ENCODE data around the gene HHLA2.

HHLA2 gene

GRCh38 chr3:108342837-108343486, 46.6 kb downstream of the HHLA2 start:
- H3K9ac ChIP-seq (ENCODE audit: low read length), result no peak overlapping the region
- no peak overlapping the region for H3K27ac ChIP-seq (ENCODE audit: low read depth, low read length)
- no peaks in the 10 kb centered on the region for H3K36me3 ChIP-seq (ENCODE audit: control insufficient read depth, insufficient read depth, low read length)
- no peaks in the 10 kb centered on the region for H3K4me1 ChIP-seq (ENCODE audit: control insufficient read depth, insufficient read depth, low read length)
- no peaks in the 10 kb centered on the region for H3K9me3 ChIP-seq (ENCODE audit: control insufficient read depth, insufficient read depth, low read depth, low read length)
- no peaks in the 10 kb centered on the region for H3K27me3 ChIP-seq (ENCODE audit: control insufficient read depth, insufficient read depth, low read length)
- H3K4me3 ChIP-seq (ENCODE audit: low read depth, low read length), result no peak overlapping the region

GRCh38 chr3:108343491-108343890, 47.1 kb downstream of the HHLA2 start:
- Histone ChIP-seq H3K4me1 (ENCODE audit: control insufficient read depth, insufficient read depth, low read length) (no peaks in the 10 kb centered on the region), H3K4me3 (ENCODE audit: low read depth, low read length) (no peak overlapping the region), H3K36me3 (ENCODE audit: control insufficient read depth, insufficient read depth, low read length) (no peaks in the 10 kb centered on the region), H3K27ac (ENCODE audit: low read depth, low read length) (no peak overlapping the region), H3K27me3 (ENCODE audit: control insufficient read depth, insufficient read depth, low read length) (no peaks in the 10 kb centered on the region), H3K9me3 (ENCODE audit: control insufficient read depth, insufficient read depth, low read depth, low read length) (no peaks in the 10 kb centered on the region), H3K9ac (ENCODE audit: low read length) (no peak overlapping the region)

- H3K4me3 ChIP-seq (ENCODE audit: low read depth, low read length), result no peak overlapping the region
- no peaks in the 10 kb centered on the region for H3K4me1 ChIP-seq (ENCODE audit: control insufficient read depth, insufficient read depth, low read length)
- no peaks in the 10 kb centered on the region for H3K36me3 ChIP-seq (ENCODE audit: control insufficient read depth, insufficient read depth, low read length)
- H3K9ac ChIP-seq (ENCODE audit: low read length), result no peak overlapping the region
- H3K9me3 ChIP-seq (ENCODE audit: control insufficient read depth, insufficient read depth, low read depth, low read length), result no peaks in the 10 kb centered on the region
- no peaks in the 10 kb centered on the region for H3K27me3 ChIP-seq (ENCODE audit: control insufficient read depth, insufficient read depth, low read length)
- H3K27ac ChIP-seq (ENCODE audit: low read depth, low read length), result no peak overlapping the region
Observed at GRCh38 chr3:108345492-108346205, 49.3 kb downstream of the HHLA2 start.

- H3K9me3 ChIP-seq (ENCODE audit: control insufficient read depth, insufficient read depth, low read depth, low read length), result no peaks in the 10 kb centered on the region
- H3K9ac ChIP-seq (ENCODE audit: low read length), result no peak overlapping the region
- no peaks in the 10 kb centered on the region for H3K36me3 ChIP-seq (ENCODE audit: control insufficient read depth, insufficient read depth, low read length)
- H3K4me3 ChIP-seq (ENCODE audit: low read depth, low read length), result no peak overlapping the region
- H3K4me1 ChIP-seq (ENCODE audit: control insufficient read depth, insufficient read depth, low read length), result no peaks in the 10 kb centered on the region
- H3K27ac ChIP-seq (ENCODE audit: low read depth, low read length), result no peak overlapping the region
- H3K27me3 ChIP-seq (ENCODE audit: control insufficient read depth, insufficient read depth, low read length), result no peaks in the 10 kb centered on the region
Observed at GRCh38 chr3:108346301-108347227, 50.2 kb downstream of the HHLA2 start.

GRCh38 chr3:108352176-108352575, 55.8 kb downstream of the HHLA2 start:
- Histone ChIP-seq H3K4me3 (ENCODE audit: low read depth, low read length) (no peak overlapping the region), H3K9ac (ENCODE audit: low read length) (no peak overlapping the region), H3K9me3 (ENCODE audit: control insufficient read depth, insufficient read depth, low read depth, low read length) (no peaks in the 10 kb centered on the region), H3K27me3 (ENCODE audit: control insufficient read depth, insufficient read depth, low read length) (no peaks in the 10 kb centered on the region), H3K4me1 (ENCODE audit: control insufficient read depth, insufficient read depth, low read length) (no peaks in the 10 kb centered on the region), H3K27ac (ENCODE audit: low read depth, low read length) (no peak overlapping the region), H3K36me3 (ENCODE audit: control insufficient read depth, insufficient read depth, low read length) (no peaks in the 10 kb centered on the region)

- Histone ChIP-seq H3K27ac (ENCODE audit: low read depth, low read length) (no peak overlapping the region), H3K4me3 (ENCODE audit: low read depth, low read length) (no peak overlapping the region), H3K9ac (ENCODE audit: low read length) (no peak overlapping the region), H3K36me3 (ENCODE audit: control insufficient read depth, insufficient read depth, low read length) (no peaks in the 10 kb centered on the region), H3K9me3 (ENCODE audit: control insufficient read depth, insufficient read depth, low read depth, low read length) (no peaks in the 10 kb centered on the region), H3K27me3 (ENCODE audit: control insufficient read depth, insufficient read depth, low read length) (no peaks in the 10 kb centered on the region), H3K4me1 (ENCODE audit: control insufficient read depth, insufficient read depth, low read length) (no peaks in the 10 kb centered on the region)
Observed at GRCh38 chr3:108354562-108354961, 58.2 kb downstream of the HHLA2 start.

- no peaks in the 10 kb centered on the region for H3K36me3 ChIP-seq (ENCODE audit: control insufficient read depth, insufficient read depth, low read length)
- no peak overlapping the region for H3K27ac ChIP-seq (ENCODE audit: low read depth, low read length)
- no peak overlapping the region for H3K4me3 ChIP-seq (ENCODE audit: low read depth, low read length)
- no peak overlapping the region for H3K9ac ChIP-seq (ENCODE audit: low read length)
- no peaks in the 10 kb centered on the region for H3K9me3 ChIP-seq (ENCODE audit: control insufficient read depth, insufficient read depth, low read depth, low read length)
- H3K27me3 ChIP-seq (ENCODE audit: control insufficient read depth, insufficient read depth, low read length), result no peaks in the 10 kb centered on the region
- H3K4me1 ChIP-seq (ENCODE audit: control insufficient read depth, insufficient read depth, low read length), result no peaks in the 10 kb centered on the region
Observed at GRCh38 chr3:108357042-108357441, 60.7 kb downstream of the HHLA2 start.

- H3K27ac ChIP-seq (ENCODE audit: low read depth, low read length), result no peak overlapping the region
- H3K9ac ChIP-seq (ENCODE audit: low read length), result no peak overlapping the region
- no peaks in the 10 kb centered on the region for H3K9me3 ChIP-seq (ENCODE audit: control insufficient read depth, insufficient read depth, low read depth, low read length)
- H3K27me3 ChIP-seq (ENCODE audit: control insufficient read depth, insufficient read depth, low read length), result no peaks in the 10 kb centered on the region
- H3K4me3 ChIP-seq (ENCODE audit: low read depth, low read length), result no peak overlapping the region
- no peaks in the 10 kb centered on the region for H3K36me3 ChIP-seq (ENCODE audit: control insufficient read depth, insufficient read depth, low read length)
- H3K4me1 ChIP-seq (ENCODE audit: control insufficient read depth, insufficient read depth, low read length), result no peaks in the 10 kb centered on the region
Observed at GRCh38 chr3:108359011-108359410, 62.7 kb downstream of the HHLA2 start.

- H3K27ac ChIP-seq (ENCODE audit: low read depth, low read length), result no peak overlapping the region
Observed at GRCh38 chr3:108376026-108376425, 79.7 kb downstream of the HHLA2 start.

GRCh38 chr3:108377384-108377783, 81.0 kb downstream of the HHLA2 start:
- no peaks in the 10 kb centered on the region for H3K27me3 ChIP-seq (ENCODE audit: control insufficient read depth, insufficient read depth, low read length)
- no peak overlapping the region for H3K27ac ChIP-seq (ENCODE audit: low read depth, low read length)
- no peak overlapping the region for H3K4me3 ChIP-seq (ENCODE audit: low read depth, low read length)

More at GRCh38 chr3:108376026-108376425, 79.7 kb downstream of the HHLA2 start:
- peaks cover 7% of the 10 kb centered on the region; the same call in 1 of the 2 replicates for H3K4me1 ChIP-seq (ENCODE audit: control insufficient read depth, insufficient read depth, low read length)
- no peaks in the 10 kb centered on the region for H3K27me3 ChIP-seq (ENCODE audit: control insufficient read depth, insufficient read depth, low read length)
- no peaks in the 10 kb centered on the region for H3K9me3 ChIP-seq (ENCODE audit: control insufficient read depth, insufficient read depth, low read depth, low read length)
- no peak overlapping the region for H3K4me3 ChIP-seq (ENCODE audit: low read depth, low read length)
- H3K36me3 ChIP-seq (ENCODE audit: control insufficient read depth, insufficient read depth, low read length), result no peaks in the 10 kb centered on the region
- no peak overlapping the region for H3K9ac ChIP-seq (ENCODE audit: low read length)

More at GRCh38 chr3:108377384-108377783, 81.0 kb downstream of the HHLA2 start:
- peaks cover 16% of the 10 kb centered on the region for H3K4me1 ChIP-seq (ENCODE audit: control insufficient read depth, insufficient read depth, low read length)
- H3K36me3 ChIP-seq (ENCODE audit: control insufficient read depth, insufficient read depth, low read length), result no peaks in the 10 kb centered on the region
- H3K9me3 ChIP-seq (ENCODE audit: control insufficient read depth, insufficient read depth, low read depth, low read length), result no peaks in the 10 kb centered on the region
- no peak overlapping the region for H3K9ac ChIP-seq (ENCODE audit: low read length)

Measured in HUES6 (cell line).